Progenitor cell of endocrine pancreas (in vitro differentiated cells): ENCODE measurements around the gene SLFN12. TPM values are rescaled to one million over a fixed set of nuclear protein-coding genes. Genes with fewer than 3 reads are reported as not detected.

Source experiments
- DNase-seq: peaks from one replicate; pipeline ENCODE4 v3.0.0; 2021; ENCODE audit warnings: low spot score; ENCODE audit not compliant: unreplicated experiment
- H3K27ac Mint-ChIP-seq: 2 replicates; pipeline ENCODE4 v1.8.0; 2021; ENCODE audit warnings: mild to moderate bottlenecking, moderate library complexity, mixed read lengths
- H3K27me3 Mint-ChIP-seq: 2 replicates; pipeline ENCODE4 v1.8.0; 2021; ENCODE audit warnings: mixed read lengths
- H3K36me3 Mint-ChIP-seq: 2 replicates; pipeline ENCODE4 v1.8.0; 2022; ENCODE audit warnings: mixed read lengths; ENCODE audit not compliant: insufficient read depth
- H3K4me1 Mint-ChIP-seq: 2 replicates; pipeline ENCODE4 v1.8.0; 2021; ENCODE audit warnings: low read depth, mixed read lengths
- H3K4me3 Mint-ChIP-seq: 2 replicates; pipeline ENCODE4 v1.8.0; 2021; ENCODE audit warnings: low read depth, mild to moderate bottlenecking, moderate library complexity, mixed read lengths
- H3K9me3 Mint-ChIP-seq: 2 replicates; pipeline ENCODE4 v1.8.0; 2021; ENCODE audit warnings: low read depth, mixed read lengths
- CTCF ChIP-seq: fragments of 200-600 bp; sonication (generic); IDR thresholded peaks from one replicate; pipeline ENCODE4 v1.5.0; 2021; ENCODE audit warnings: antibody characterized with exemption, mild to moderate bottlenecking; ENCODE audit not compliant: unreplicated experiment
- total RNA-seq: library from RNA; stranded (reverse); gene quantifications from 2 replicates; pipeline ENCODE4 v1.2.1, GENCODE V29; 2021

The SLFN12 gene
- total RNA-seq, 1 donor from 2014 or later, result 16.6 TPM

GRCh38 chr17:35390156-35390555, 42.1 kb downstream of the SLFN12 start:
- Mint-ChIP-seq H3K27ac (no peak overlapping the region), H3K4me3 (no peak overlapping the region), H3K27me3 (peaks cover 10% of the 10 kb centered on the region)

GRCh38 chr17:35387496-35387895, 44.8 kb downstream of the SLFN12 start:
- TF ChIP-seq CTCF, result no peak
- Mint-ChIP-seq H3K27ac (no peak overlapping the region), H3K4me3 (no peak overlapping the region), H3K27me3 (peaks cover 10% of the 10 kb centered on the region), H3K9me3 (peaks cover 2% of the 10 kb centered on the region), H3K36me3 (no peaks in the 10 kb centered on the region), H3K4me1 (no peaks in the 10 kb centered on the region)
- DNase-seq, result no peak

More at GRCh38 chr17:35390156-35390555, 42.1 kb downstream of the SLFN12 start:
- Mint-ChIP-seq H3K9me3 (peaks cover 10% of the 10 kb centered on the region), H3K4me1 (no peaks in the 10 kb centered on the region), H3K36me3 (peaks cover 4% of the 10 kb centered on the region)
- TF ChIP-seq CTCF, result no peak
- DNase-seq, result no peak

- Mint-ChIP-seq H3K36me3 (no peaks in the 10 kb centered on the region), H3K9me3 (peaks cover 16% of the 10 kb centered on the region), H3K27me3 (peaks cover 57% of the 10 kb centered on the region), H3K4me3 (no peak overlapping the region), H3K27ac (no peak overlapping the region), H3K4me1 (peaks cover 12% of the 10 kb centered on the region)
- TF ChIP-seq CTCF, result no peak
- DNase-seq, result no peak
These were observed 54.6 kb downstream of the SLFN12 start for GRCh38 chr17:35377706-35378105.

GRCh38 chr17:35377068-35377467, 55.2 kb downstream of the SLFN12 start:
- TF ChIP-seq CTCF, result no peak
- Mint-ChIP-seq H3K36me3 (no peaks in the 10 kb centered on the region), H3K27me3 (peaks cover 61% of the 10 kb centered on the region), H3K4me3 (no peak overlapping the region), H3K4me1 (peaks cover 12% of the 10 kb centered on the region), H3K9me3 (peaks cover 10% of the 10 kb centered on the region), H3K27ac (no peak overlapping the region)
- no peak for DNase-seq

GRCh38 chr17:35376245-35376644, 56.1 kb downstream of the SLFN12 start:
- Mint-ChIP-seq H3K27me3 (peaks cover 67% of the 10 kb centered on the region), H3K9me3 (peaks cover 4% of the 10 kb centered on the region), H3K36me3 (peaks cover under 1% of the 10 kb centered on the region)

More at GRCh38 chr17:35376245-35376644, 56.1 kb downstream of the SLFN12 start:
- DNase-seq, result no peak
- Mint-ChIP-seq H3K4me3 (no peak overlapping the region), H3K27ac (no peak overlapping the region), H3K4me1 (peaks cover 12% of the 10 kb centered on the region)
- no peak for TF ChIP-seq CTCF
